ENCODE results near the gene EXPH5.

The EXPH5 gene

GRCh38 chr11:108562746-108563581 lies 30.6 kb downstream of the EXPH5 start:
- no peak for DNase-seq (ENCODE audit: low read depth in 2 of 2)

- DNase-seq (ENCODE audit: low read depth in 2 of 2) = no peak
Observed at GRCh38 chr11:108561535-108561991, 32.0 kb downstream of the EXPH5 start.

- DNase-seq (ENCODE audit: low read depth in 2 of 2) = no peak
Observed at GRCh38 chr11:108559904-108560303, 33.7 kb downstream of the EXPH5 start.

- no peak for DNase-seq (ENCODE audit: low read depth in 2 of 2)
Observed at GRCh38 chr11:108559340-108559739, 34.2 kb downstream of the EXPH5 start.

- DNase-seq (ENCODE audit: low read depth in 2 of 2) = no peak
Observed at GRCh38 chr11:108558222-108558621, 35.3 kb downstream of the EXPH5 start.

GRCh38 chr11:108556019-108556418 lies 37.5 kb downstream of the EXPH5 start:
- no peak for DNase-seq (ENCODE audit: low read depth in 2 of 2)

- DNase-seq (ENCODE audit: low read depth in 2 of 2) = no peak
Observed at GRCh38 chr11:108551651-108552462, 41.7 kb downstream of the EXPH5 start.

- no peak for DNase-seq (ENCODE audit: low read depth in 2 of 2)
Observed at GRCh38 chr11:108549319-108549885, 44.2 kb downstream of the EXPH5 start.

GRCh38 chr11:108545909-108546501 lies 47.6 kb downstream of the EXPH5 start:
- no peak for DNase-seq (ENCODE audit: low read depth in 2 of 2)

GRCh38 chr11:108543316-108543964 lies 50.1 kb downstream of the EXPH5 start:
- DNase-seq (ENCODE audit: low read depth in 2 of 2) = no peak

- DNase-seq (ENCODE audit: low read depth in 2 of 2) = no peak
Observed at GRCh38 chr11:108541531-108541930, 52.0 kb downstream of the EXPH5 start.

- no peak for DNase-seq (ENCODE audit: low read depth in 2 of 2)
Observed at GRCh38 chr11:108538502-108538901, 55.1 kb downstream of the EXPH5 start.

GRCh38 chr11:108538022-108538424 lies 55.5 kb downstream of the EXPH5 start:
- no peak for DNase-seq (ENCODE audit: low read depth in 2 of 2)

- no peak for DNase-seq (ENCODE audit: low read depth in 2 of 2)
Observed at GRCh38 chr11:108536783-108537182, 56.8 kb downstream of the EXPH5 start.

- DNase-seq (ENCODE audit: low read depth in 2 of 2) = no peak
Observed at GRCh38 chr11:108535384-108535955, 58.1 kb downstream of the EXPH5 start.

GRCh38 chr11:108534274-108534882 lies 59.2 kb downstream of the EXPH5 start:
- DNase-seq (ENCODE audit: low read depth in 2 of 2) = no peak

GRCh38 chr11:108530426-108530825 lies 63.1 kb downstream of the EXPH5 start:
- no peak for DNase-seq (ENCODE audit: low read depth in 2 of 2)

- no peak for DNase-seq (ENCODE audit: low read depth in 2 of 2)
Observed at GRCh38 chr11:108527382-108527781, 66.2 kb downstream of the EXPH5 start.

GRCh38 chr11:108525161-108525560 lies 68.4 kb downstream of the EXPH5 start:
- no peak for DNase-seq (ENCODE audit: low read depth in 2 of 2)

- no peak for DNase-seq (ENCODE audit: low read depth in 2 of 2)
Observed at GRCh38 chr11:108524422-108524821, 69.1 kb downstream of the EXPH5 start.

GRCh38 chr11:108522318-108522717 lies 71.2 kb downstream of the EXPH5 start:
- no peak for DNase-seq (ENCODE audit: low read depth in 2 of 2)

Data from stimulated activated CD4-positive, alpha-beta T cell treated with anti-CD3 and anti-CD28 coated beads, Interleukin-4, amount 100 ng/mL, for 48 hours (primary cell).